COLO668 (cell line): Measurements from ENCODE around the gene FOXI1.

ENCODE experiments used
- DNase-seq: peaks from one replicate; lab custom pipeline; 2025; ENCODE audit not compliant: unreplicated experiment; lab: John Stamatoyannopoulos, UW

Gene FOXI1

GRCh38 chr5:170105642-170106611 lies at the start of gene FOXI1:
TSS of gene FOXI1 (plus strand) at chr5:170105897. CDS start at chr5:170105958, 61 bp downstream.
- DNase-seq = peak; percentile 10

DNA sequence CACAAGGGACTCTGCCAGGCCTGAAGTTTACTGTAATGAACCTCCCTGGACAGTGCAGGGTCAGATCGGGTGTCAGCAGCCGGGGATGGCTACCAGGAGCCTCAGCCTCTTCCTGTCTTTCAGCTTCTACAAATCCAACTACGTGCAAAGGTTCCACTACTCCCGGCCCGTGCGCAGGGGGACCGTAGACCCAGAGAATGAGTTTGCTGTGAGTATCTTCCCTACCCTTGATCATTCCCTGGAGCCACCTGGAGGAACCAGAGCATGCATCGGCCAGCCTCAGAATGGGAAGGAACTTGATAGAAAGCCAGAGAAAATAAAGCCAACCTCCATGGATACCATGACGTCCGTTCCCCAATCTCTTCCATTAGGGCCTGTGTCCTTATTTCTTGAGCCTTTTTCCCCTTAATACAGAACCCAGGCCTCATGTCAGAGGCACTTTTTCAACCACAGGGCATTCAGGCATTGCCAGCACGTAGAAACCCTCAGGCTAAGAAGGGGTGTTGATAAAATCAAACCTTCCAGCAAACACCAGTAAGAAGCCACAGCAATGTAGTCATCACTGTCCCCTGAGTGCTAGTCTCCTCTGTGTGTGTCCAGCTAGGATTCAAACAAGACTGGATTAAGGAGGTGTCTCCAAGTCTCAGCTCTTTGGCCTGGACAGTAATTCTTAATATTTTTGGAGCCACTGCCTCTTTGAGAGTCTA lies 49.0 kb upstream of the FOXI1 start:
- no peak for DNase-seq

GRCh38 chr5:170057311-170057710 lies 48.4 kb upstream of the FOXI1 start:
- no peak for DNase-seq

GRCh38 chr5:170059221-170059620 lies 46.5 kb upstream of the FOXI1 start:
- DNase-seq = no peak

DNA sequence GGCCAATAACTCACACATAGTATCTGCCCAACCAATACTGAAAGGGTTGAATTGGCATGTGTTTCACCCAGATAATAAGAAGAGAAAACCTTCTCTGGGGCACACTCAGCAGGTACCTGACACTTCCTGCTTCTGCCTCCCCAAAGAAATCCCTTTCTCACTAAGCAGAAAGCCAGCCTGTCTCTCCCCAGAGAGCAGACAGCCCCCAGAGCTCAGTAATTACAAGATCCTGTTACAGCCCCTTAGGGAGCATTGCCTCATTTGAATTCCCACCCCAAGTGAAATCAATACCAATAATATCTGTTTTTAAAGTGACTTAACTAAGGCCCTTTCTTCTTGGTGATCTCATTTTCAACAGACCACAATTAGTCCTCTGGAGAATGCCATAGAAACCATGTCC lies 38.5 kb upstream of the FOXI1 start:
- DNase-seq = no peak

GRCh38 chr5:170067574-170068170 lies 38.0 kb upstream of the FOXI1 start:
- DNase-seq = no peak

GRCh38 chr5:170069512-170069911 lies 36.2 kb upstream of the FOXI1 start:
- DNase-seq = no peak

GRCh38 chr5:170070556-170071412 lies 34.9 kb upstream of the FOXI1 start:
- DNase-seq = peak; percentile 7

GRCh38 chr5:170071748-170072147 lies 33.9 kb upstream of the FOXI1 start:
- no peak for DNase-seq

- no peak for DNase-seq
These were observed 30.0 kb upstream of the FOXI1 start for GRCh38 chr5:170075696-170076095.

DNA sequence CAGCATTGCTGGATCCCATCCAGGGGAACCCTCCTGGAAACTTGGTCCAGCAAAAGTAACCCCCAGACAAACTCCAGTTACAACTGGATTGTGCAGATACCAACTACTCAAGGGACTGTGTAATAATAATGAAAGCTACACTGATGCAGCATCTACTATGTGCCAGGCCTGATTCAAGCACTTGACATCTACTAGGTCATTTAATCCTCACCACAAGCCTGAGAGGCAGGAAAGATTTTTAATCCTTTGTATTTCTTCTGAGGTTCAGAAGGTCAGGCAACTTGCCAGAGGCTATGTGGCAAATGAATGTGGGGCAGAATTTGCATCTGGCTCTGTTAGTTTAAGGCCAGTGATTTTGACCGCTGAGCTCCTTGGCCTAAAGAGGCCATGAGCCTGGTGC lies 29.5 kb upstream of the FOXI1 start:
- no peak for DNase-seq

DNA sequence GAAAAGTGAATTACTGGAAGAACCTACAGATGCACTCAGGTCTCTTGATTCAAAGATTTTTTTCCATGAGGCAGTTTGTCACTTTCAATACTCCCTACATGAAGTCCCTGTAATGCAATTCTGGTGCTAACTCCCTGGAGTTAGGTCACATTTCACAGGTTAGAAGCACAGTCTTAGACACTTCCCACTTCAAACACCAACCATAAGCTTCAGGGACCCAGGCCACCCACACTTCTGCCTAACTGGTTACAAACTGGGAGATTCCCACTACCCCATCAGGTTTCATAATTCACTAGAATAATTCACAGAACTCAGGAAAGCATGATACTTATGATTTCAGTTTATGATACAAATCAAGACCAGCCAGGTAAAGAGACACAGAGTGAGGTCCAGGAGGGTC lies 29.0 kb upstream of the FOXI1 start:
- DNase-seq = no peak

DNA sequence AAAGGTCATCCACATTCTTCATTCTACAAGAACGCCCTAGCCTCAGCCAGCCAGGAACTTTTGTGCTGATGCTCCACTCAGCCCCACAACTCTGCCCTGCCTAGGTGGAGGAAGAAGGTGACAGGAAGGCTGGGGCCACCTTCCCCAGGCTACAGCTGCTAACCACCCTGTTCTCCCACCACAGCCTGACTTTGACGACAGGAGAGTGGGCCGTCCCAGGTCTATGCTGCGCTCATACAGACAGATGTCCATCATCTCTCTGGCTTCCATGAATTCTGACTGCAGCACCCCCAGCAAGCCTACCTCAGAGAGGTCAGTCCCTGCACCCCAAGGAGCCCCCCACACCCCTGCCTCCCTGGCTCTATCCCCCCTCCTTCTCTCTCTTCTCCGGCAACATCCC lies 28.2 kb upstream of the FOXI1 start:
- DNase-seq = no peak

- no peak for DNase-seq
These were observed 27.2 kb upstream of the FOXI1 start for GRCh38 chr5:170078458-170078857.

- no peak for DNase-seq
These were observed 26.8 kb upstream of the FOXI1 start for GRCh38 chr5:170078931-170079330.

DNA sequence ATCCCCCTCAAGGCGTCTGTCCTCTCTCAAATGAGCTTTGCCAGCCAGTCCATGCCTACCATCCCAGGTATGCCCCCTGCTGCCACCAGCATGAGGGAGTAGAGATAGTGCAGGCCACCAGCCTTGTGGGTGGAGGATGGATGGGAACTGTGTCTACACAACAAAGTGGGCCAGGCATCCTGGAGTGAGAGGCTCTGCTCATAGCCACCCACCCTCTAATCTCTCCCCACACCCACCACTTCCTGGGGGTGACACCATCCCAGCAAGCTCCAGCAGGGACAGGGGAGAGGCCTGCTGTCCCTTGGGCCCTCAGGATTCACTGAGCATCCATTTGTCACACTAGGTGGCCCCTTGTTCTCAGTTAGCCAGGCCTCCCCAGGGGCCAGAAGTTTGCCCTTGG lies 25.5 kb upstream of the FOXI1 start:
- DNase-seq = no peak

DNA sequence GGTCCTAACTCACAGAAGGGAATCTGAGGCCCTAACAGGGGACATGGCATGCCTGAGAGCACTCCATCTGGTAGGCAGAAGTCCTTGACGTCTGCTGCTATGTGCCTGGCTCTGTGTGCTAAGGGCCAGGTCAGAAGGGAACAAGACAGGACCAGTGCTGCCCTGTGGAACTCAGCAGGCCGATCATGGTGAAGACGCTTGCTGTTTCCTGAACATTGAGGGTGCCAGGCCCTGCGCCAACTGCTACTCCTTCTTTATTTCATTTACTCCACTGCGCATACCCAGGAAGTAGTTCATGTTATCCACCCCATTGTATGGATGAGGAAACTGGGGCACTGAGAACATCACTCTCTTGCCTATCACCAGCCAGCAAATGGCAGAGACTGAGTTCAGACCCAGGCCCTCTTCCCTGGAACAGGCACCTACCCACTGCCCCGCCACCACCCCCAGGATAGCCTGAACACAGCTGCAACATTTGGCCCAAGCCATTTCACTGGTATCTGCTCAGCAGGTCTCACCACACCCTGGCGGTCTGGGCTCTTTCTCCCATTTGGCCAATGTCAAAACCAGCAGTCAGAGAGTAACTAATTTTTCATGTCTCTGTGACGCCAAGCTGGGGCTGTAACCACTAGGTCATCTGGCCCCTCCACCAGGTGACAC lies 24.8 kb upstream of the FOXI1 start:
- DNase-seq = no peak

GRCh38 chr5:170081616-170082015 lies 24.1 kb upstream of the FOXI1 start:
- no peak for DNase-seq

GRCh38 chr5:170082701-170083100 lies 23.0 kb upstream of the FOXI1 start:
- DNase-seq = no peak

- DNase-seq = no peak
These were observed 18.4 kb upstream of the FOXI1 start for GRCh38 chr5:170087168-170087817.
